ENCODE data around the gene CKS1B.
"Not testable (repeated sequence)": the region's sequence is repeated elsewhere in the genome, so short reads cannot be mapped to it uniquely, and the experiment has no call there.

CKS1B gene

DNA sequence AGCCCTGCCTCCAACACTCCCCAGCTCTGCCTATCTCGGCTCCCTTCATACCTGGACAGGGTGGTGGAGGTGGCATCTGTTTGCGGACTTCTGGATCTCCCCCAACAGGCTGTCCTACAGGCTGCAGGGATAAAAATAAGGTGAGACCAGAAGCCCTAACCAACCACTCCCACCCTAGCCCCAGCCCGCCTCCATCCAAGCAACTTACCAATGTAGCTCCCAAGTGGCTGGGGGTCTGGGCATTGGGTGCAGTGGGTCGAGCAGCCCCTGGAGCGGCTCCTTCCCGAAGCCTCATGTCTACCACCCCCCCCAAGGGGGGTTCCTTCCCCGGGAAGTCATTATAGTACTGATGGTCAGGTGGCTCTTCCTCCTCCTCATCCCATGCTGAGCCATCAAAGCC lies 8.4 kb upstream of the CKS1B start:
- DNase-seq = no peak

DNA sequence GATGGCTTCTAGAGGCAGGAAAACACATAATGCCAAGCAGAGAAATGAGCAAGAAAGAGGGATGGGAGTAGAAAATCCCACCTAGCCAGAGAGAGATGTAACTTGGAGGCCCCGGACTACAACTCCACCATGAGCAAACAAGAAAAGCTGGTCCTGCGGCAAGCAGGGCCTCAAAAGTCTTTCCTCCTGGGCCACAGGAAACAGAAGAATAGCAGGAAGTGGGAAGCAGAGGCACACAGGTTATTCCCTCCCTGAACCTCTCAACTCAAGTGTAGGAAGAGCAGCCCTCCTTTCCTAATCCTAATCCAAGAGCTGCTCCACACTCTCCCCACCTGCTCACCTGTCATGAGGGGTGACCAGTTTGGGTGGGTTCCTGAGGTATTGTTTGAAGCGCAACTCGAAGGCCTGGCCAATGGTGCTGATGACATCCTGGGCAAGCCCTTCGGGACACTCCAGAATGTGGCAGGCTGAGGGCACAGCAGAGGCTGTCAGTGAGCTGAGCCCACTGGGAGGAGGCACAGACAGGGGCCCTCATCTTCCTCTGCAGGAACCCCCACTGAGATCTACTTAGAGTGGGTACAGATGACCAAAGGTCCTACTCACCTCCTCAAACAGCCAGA lies 7.0 kb upstream of the CKS1B start:
- DNase-seq = no peak

DNA sequence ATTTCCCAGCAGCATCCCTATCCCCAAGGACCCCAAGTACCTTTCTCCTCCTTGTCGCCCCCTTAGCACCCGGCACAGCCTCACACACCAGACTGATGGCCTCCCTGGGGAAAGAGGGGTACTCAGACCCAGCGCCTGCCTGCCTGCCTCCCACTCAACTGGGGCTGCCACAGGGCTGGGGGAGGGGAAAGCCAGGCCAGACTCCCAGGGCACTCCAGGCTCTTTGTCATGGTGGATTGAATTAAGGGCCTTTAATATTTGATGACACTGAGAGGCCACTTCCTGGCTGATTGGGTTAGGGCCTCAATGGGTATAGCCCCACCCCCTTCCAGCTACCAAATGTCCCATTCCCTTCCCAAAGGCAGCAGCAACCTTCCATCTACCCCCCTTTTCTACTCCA lies 5.8 kb upstream of the CKS1B start:
- DNase-seq = no peak

DNA sequence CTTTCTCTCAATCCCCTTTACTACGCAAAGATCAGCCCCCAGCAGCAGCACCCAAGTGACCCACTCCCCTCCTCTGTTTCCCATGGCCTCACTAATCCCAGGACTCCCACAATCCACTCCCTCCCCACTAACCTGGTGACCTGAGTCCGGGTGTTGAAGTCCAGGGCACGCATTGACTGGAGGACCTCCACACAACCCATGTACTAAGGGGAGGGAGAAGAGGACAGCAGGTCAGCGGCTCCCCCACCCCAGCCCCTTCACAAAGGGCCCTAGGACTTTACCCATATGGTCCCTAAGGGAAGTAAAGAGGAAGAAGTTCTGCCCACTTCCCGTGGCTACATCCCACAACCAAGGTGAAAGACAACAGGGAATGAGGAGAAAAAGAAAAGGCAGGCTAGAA lies 5.2 kb upstream of the CKS1B start:
- no peak for DNase-seq

DNA sequence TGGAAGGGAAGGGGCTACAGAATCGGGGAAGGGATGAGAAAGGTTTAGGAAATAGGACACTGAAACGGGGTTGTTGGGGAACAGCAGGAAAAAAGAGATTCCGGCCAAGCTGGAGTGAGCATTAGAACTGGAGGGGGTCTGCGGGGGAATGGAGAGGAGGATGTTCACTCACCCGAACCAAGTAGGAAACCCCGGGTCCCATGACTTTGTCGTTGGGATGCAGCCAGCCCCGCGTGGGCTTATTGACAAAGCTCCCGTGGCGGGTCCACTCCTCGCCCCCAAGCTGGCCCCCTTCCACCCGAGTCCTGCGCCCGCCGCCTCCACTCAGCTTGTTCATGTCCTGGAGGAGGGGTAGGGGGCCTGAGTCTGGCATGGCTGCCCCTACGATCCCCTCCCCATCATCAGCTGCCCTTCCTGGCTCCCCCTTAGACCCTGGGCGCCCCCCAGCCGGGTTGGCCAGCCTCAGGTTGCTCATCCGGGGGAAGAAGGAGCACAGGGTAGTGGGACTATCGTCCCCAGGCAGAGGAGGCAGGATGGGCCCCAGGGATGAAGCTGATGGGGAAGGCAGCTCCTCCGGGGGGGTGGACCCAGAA lies 4.5 kb upstream of the CKS1B start:
- DNase-seq = no peak

DNA sequence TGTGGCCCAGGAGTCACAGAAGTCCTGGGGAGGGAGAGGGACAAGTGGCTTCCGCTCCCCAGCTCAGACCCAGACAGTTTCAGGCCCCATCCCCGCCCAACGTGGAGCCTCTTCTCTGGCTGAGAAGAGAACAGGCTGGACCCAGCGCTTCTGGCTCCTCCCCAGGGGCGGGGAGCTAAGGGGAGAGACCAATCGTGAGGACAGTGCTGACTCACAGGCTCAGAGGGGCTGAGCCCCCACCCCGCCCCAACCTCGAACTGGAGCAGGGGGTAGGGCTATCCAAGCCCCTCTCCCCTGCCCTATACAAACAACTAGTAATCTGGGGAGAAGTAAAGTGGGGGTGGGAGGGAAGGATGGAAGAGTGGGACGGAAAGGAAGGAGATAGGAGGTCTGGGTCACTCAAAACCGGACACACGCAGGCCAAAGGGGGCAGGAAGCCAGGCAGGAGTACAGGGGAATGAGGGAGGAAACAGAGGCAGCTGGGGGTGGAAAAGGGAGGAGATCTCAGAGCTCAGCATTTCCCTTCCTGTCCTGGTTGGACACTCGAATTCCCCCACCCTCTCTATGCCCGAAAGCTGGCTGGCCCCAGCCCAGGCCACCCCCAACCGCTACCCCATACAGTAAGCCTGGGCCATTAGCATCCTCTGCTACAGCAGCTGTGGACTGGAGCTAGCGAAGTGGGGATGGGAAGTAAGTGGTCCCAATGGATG lies 3.7 kb upstream of the CKS1B start, which contains the start of gene SHC1:
Gene SHC1, minus strand, starts transcription at position 117 of the 710 bp plus-strand sequence. CDS start 221 bp downstream, outside the sequence.
- peak; percentile 56 for DNase-seq

DNA sequence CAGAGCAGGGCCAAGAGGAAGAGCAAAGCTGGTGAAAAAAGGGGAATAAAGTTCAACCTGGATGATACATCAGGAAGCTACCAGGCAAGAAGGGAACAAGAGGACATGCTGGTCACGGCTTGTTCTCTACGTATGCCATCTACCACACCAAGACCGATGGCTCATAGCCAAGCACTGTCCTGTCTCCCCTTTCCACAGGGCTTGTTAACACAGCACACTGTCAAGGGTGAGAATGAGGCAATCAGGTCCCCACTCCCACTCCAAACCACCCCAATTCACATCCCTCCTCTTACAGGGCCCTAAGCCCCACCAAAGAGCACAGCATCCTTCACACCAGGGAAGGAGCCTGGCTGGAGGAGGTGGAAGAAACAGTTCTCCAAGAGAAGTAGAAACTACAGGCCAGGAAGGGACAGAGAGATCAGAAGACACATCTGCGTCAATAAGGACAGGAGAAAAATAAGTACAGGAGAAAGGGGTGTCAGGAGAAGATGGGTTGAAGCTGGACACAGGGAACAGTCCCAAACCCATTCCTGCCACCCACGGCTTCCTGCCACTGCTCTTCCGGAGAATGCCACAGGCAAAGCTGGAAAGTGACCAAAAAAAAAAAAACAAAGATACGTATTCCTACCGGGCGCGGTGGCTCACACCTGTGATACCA lies 3.0 kb upstream of the CKS1B start:
- no peak for DNase-seq

DNA sequence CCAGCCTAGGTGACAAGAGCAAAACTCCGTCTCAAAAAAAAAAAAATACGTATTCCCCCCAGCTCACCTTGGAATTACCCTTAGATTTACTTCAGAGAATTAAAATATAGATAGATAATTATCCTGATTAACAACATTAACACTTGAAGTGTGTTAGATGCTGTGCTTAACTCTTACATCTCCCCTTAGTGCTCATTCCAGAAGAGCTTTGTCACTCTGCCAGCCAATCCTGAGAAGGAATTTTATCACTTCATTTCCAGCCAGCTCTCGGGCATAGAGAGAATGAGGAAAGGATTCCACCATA lies 2.3 kb upstream of the CKS1B start:
- no peak for DNase-seq

DNA sequence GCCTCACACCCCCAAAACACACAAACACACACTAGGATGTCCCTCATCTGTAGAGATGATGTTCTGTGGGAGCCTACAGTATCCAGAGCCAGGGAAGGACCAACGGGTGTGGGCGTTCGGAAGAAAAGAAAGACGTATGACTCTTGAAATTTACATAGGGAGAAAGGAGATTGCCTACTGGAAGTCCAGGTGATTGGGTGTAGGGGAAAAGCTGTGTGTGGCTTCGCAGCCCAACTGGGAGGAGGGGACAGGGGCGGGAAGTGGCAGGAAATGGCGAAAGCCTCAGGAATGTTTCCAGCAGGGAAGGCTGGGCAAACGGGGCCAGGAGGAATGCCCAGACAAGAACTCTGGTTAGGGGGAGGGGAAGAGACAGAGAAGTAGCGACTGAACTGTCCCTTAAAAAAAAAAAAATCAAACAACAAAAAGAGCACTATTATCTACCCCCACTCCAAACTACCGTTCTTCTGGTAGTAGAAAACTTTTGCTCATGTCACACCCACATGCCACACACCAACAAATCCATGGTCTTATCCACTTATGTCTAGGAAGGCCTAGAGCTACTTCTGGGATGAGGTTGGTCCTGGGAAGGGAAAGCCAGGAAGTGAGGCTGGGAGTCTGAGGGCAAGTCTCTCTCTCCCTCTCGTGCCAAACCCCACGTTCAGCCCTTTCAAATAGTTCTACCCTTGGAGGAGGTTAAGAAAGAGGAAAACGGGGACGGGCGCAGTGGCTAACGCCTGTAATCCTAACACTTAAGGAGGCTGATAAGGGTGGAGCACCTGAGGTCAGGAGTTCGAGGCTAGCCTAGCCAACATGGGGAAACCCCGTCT lies 1.8 kb upstream of the CKS1B start:
- no peak for DNase-seq

DNA sequence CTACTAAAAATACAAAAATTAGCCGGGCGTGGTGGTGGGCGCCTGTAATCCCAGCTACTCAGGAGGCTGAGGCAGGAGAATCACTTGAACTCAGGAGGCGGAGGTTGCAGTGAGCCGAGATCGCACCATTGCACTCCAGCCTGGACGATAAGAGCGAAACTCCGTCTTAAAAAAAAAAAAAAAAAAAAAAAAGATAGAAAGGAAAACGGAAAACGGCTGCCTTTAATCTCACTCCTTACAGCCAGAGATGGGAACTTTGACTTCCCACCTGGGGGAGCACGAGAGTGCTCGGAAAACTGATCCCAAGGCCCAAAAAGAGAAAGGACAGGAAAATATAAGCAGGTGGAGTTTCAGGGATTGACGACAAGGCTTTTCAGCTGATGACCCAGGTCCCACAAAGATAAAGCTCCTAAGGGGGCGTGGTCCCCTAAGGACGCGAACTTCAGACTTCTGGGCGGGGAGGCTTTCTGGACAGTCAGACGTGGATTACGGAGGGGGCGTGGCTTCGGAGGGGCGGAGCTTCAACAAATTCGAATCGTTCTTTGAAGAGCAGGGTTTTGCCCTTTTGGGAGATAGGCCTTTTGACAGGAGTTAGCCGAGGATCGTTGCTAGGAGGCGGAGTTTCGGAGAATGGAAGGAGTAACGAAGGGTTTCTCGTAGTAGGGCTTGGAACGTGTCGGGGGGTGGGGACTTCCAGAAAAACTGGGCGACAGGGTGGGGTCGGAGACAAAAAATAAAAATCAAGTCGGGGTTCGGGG lies 958 bp upstream of the CKS1B start:
- DNase-seq = peak; percentile 94

DNA sequence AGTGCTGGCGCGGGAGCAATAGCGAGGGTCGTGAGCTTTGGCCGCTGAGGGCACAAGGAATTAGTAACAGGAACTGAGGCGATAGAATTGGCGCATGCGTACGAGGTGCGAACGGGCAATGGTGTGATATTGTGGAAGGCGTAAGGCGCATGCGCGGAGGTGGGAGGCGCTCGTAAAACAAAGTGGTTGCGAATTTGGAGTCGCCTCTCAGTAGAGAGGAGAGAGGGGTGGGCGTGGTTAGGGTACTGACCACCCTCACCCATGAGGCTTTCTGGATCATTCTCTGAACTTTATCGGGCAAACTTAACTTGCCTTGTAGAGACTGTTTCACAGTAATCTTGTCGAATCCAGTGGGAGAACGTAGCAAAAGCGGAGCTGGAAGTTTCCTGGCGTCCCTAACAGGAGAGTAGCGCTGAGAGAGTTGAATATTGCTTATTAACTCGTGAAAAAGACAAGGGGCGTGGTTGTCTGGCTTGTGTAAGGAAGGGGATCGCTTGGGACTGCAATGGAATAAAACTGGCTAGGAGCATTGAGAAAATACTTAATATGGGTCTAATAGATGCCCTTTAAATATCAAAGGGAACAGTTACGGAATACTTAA lies 427 bp downstream of the CKS1B start:
- DNase-seq = peak; percentile 97

DNA sequence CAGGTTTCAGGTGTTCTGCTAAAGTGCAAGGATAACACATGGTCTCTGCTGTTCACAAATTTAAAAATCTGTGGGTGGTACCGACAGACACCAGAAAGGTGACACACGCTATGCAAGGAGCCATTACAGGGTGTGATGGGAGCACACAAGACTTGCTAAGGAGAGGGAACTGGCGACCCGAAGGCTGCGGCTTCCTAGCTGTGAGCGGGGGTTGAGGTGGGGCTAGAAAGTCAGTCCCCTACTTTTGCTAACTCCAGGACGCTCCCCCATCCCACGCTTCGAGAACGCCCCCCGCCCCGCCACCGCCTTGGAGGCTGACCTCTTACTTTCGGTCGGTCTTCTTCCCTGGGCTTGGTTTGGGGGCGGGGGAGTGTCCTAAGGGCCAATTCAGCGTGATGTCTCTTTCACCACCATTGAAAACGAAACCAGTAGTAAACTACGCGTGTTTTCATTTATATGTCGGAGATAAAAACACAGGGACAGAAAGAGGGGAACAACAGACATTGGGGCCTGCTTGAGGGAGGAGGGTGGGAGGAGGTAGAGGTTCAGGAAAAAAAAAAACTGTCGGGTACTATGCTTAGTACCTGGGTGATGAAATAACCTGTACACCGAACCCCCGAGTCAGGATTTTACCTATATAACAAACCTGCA lies 1.1 kb downstream of the CKS1B start:
- peak; percentile 50 for DNase-seq

DNA sequence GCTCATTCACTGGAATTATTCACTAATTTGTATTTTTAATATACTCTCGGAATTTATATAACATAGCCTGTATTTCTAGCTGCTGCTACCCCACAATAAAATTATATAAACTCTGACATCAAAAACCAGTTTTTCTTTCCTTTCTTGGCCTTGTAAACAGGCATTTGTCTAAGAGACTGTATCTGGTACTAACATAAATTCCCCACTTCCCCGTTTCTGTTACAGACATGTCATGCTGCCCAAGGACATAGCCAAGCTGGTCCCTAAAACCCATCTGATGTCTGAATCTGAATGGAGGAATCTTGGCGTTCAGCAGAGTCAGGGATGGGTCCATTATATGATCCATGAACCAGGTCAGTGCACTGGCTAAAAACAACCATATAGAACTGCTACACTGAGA lies 3.3 kb downstream of the CKS1B start:
- DNase-seq = not testable (repeated sequence)

DNA sequence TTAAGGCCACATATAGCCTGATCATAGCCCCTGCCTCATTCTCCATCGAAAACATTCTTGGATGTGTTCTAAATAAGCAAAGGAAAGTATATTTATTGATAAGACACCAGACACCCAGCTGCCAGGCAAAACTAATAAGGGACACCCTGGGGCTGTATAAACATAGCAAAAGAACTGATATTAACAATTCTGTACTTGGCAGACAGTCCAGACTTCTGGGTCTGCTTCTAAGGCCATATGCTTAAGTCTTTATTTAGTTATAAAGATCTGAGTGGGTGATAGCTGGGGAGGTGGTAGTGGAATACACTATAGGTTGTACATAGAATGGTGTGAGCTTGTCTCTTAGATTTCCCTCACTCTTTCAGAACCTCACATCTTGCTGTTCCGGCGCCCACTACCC lies 3.9 kb downstream of the CKS1B start:
- no peak for DNase-seq

DNA sequence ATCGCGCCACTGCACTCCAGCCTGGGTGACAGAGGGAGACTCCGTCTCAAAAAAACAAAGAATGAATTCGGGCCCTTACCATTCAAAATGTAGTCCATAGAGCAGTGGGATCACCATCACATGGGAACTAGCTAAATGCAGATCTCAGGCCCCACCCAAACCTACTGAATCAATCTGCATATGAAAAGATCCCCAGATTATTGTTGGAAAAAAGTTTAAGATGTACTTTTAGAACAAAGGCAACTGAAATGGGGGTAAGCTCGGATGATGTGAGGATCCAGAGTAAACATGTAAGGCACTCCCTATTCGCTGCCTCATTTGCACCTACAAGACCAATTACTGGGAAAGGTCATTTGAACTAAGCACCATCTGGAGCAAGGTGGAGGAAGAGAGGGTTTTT lies 7.9 kb downstream of the CKS1B start:
- no peak for DNase-seq

DNA sequence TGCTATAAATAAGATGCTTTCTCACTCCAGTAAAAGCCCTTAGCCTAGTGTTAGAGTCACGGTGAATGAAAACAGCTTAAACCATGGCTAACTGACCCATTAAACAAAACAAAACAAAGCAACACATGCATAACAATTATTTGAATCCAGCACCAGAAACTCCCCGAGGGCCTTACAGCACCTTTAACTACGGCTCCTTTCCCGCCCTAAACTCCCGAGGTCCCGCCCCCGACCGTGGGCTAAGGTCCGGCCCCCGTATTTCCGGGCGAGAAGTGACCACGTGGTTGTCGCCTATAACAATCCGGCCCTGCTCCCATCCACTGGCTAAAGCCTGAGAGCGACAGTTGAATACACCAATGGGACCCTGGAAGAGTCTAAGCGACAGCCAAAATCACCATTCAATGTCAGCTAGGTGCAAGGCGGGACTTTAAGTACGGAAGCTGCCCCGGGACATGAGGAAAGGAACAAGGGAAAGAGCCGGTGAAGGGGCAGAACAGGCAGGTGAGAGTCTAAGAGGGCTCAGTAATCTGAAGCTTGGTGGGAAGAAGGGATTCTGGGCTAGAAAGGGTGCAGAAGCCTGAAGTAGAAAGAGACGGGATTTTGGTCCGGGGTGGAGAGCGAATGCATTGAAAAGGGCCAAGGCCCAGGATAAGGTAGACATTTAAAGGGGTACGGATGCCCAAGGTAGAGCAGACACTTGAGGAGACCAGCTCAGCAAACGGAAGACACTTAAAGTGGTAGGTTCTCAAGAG lies 8.6 kb downstream of the CKS1B start, which contains the start of gene FLAD1:
Gene FLAD1, plus strand, starts transcription at position 448 of the 752 bp plus-strand sequence. CDS start 351 bp downstream, outside the sequence.
- DNase-seq = peak; percentile 96

DNA sequence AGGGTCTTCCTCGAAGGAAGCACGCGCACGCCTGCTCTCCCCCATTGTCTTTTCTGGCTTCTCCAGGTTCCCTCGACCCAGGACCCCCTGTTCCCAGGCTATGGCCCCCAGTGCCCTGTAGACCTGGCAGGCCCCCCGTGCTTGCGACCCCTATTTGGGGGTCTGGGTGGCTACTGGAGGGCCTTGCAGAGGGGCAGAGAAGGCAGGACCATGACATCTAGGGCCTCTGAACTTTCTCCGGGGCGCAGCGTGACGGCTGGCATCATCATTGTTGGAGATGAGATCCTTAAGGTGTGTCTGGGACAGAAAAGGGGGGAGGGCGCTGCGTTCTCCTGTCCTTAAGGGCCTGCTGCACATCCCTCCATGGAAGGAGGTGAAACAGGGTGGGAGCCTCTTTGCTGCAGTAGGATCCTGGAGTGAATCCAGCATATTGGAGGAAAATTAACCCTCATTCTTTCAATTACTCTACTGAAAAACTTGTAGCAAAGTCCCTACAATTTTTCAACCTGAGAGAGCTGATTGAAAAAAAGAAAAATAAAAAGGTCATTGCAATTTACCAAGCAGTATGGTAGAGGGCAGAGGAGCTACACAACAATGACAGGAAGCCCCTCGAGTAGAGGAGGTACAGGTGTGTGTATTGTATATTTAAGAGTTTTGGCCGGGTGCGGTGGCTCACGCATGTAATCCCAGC lies 9.4 kb downstream of the CKS1B start:
- no peak for DNase-seq

DNA sequence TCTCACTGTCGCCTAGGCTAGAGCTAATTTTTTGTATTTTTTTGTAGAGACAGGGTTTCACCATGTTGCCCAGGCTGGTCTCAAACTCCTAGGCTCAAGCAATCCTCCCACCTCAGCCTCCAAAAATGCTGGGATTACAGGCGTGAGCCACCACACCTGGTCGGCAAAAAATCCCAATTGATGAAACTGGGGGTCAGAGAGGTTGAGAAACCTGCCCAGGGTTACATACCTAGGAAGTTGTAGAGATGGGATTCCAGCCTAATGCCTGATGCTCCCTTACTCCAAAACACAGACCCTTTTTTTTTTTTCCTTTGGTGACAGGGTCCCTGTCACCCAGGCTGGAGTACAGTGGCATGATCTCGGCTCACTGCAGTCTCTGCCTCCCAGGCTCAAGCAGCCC lies 12.3 kb downstream of the CKS1B start:
- DNase-seq = not testable (repeated sequence)

DNA sequence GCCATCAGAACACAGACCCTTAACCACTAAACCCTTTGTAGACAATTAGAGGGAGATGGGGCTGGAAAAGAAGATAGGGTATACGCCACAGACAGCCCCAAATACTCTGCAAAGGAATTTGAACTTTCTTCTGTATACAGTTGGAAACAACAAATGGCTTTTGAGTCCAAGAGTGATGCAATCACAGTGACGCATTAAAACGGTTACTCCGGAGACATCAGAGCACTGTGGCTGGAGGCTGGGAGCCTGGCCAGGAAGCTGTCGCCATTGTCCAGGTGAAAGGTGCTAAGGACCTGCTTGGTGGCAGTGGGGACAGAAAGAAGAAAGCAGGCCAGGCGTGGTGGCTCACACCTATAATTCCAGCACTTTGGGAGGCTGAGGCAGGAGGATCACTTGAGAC lies 12.8 kb downstream of the CKS1B start:
- DNase-seq = no peak

All from CD4-positive, alpha-beta T cell treated with Interleukin-6 for 4 hours (primary cell).